GM18870 (cell line): ENCODE measurements around the gene HIF1A.
"Not testable (repeated sequence)": the region's sequence is repeated elsewhere in the genome, so short reads cannot be mapped to it uniquely, and the experiment has no call there.

Source experiments
- ATAC-seq: cut with Tn5 transposase; IDR thresholded peaks from one replicate; pipeline ENCODE4 v1.9.1; 2021; ENCODE audit warnings: moderate library complexity; ENCODE audit not compliant: unreplicated experiment

HIF1A gene

DNA sequence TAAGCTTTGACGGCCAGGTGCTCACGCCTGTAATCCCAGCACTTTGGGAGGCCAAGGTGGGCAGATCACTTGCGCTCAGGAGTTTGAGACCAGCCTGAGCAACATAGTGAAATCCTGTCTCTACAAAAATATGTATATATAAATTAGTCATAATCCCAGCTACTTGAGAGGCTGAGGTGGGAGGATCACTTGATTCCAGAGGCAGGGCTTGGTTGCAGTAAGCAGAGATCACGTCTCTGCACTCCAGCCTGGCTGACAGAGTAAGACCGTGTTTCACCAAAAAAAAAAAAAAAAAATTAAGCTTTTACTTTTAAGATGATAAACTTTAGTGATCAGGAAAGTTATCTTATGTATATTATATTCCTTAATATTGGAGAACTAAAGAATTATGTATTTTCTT is 48.9 kb downstream of the HIF1A start:
- ATAC-seq, result no peak

GRCh38 chr14:61746346-61746745 is 51.0 kb downstream of the HIF1A start:
- not testable (repeated sequence) for ATAC-seq

- no peak for ATAC-seq
These were observed 51.6 kb downstream of the HIF1A start for GRCh38 chr14:61746881-61747280.

GRCh38 chr14:61747342-61747741 is 52.0 kb downstream of the HIF1A start:
- ATAC-seq, result no peak

DNA sequence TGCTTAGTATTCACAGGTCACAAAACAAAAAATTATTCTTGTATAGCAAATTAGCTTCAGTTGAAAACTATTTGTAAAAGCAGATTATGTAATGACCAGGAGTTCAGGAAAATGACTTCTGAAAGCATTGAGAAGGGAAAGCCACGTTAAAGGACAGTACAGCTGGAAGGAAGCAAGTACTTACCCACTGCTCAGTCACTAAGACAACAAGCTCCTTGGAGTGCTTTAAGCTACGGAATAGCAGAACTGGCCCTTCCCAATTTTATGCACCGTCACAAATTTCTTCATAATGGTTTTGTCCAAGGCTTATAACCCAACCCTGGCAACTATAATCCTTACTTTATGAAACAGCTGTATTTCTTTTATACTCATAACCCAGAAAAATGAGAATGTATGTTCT is 54.0 kb downstream of the HIF1A start:
- no peak for ATAC-seq

DNA sequence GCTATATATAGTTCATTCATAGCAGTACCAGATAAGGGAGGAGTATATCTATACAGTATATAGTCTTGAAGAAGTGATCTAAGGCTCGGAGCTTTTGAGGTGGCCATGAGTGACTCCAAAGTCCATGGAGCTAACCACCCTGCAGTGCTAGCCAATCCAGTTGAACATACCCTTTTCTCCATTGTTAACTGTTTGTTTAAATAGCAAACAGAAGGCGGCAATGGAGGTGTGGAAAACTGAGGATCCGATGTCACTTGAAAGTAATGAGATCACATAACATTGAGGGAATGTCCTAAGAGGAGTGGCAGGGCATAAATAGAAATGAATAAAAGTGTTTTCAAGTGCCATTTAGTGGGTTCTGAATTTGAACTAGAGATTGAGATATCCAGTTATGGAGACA is 54.6 kb downstream of the HIF1A start:
- ATAC-seq, result no peak

GRCh38 chr14:61750708-61751474 is 55.6 kb downstream of the HIF1A start:
- ATAC-seq, result peak; percentile 87

DNA sequence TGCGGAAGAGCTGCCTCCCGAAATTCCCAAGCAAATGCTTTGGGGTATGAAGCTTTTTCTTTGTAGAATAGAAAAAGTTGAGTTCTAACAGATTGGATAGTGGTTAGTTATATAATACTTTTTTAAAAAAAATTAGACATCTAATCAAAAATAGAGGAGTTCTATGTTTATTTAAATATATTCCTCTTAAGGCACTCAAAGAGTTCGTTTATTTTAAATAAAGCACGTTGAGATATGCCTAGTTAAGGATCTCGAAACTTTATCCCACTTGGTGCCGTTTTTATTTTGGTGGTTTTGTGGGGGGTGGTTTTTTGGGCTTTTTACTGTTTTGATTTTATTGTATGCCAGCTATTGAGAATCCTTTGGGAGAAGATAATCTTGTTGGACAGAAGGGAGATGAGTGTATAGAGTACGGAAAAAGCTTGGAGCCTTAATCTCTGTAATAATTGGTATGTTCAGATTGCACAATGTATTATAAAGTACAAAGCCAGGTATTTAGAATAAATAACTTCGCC is 56.2 kb downstream of the HIF1A start:
- ATAC-seq, result no peak

DNA sequence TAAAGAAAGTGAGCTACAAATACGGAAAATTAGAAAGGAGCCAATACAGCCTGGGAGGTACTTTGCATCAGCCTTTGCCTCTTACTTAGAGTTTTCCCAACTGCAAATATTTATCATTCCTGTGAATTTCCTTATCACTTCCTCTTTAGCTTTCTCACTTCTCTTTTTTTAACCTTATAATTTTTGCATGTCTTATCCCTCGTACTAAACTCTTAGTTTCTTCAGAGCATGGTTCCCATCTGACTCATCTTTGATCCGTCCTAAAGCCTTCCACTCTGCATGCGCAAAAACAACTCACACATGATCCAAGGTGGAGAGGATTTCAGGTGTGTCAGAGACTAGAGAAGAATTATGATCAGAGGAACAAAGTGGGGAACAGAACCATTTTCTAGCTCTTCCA is 57.3 kb downstream of the HIF1A start:
- peak; percentile 49 for ATAC-seq

GRCh38 chr14:61753631-61754030 is 58.3 kb downstream of the HIF1A start:
- no peak for ATAC-seq

GRCh38 chr14:61754627-61755381 is 59.5 kb downstream of the HIF1A start:
- ATAC-seq, result no peak

- not testable (repeated sequence) for ATAC-seq
These were observed 60.0 kb downstream of the HIF1A start for GRCh38 chr14:61755382-61755742.

GRCh38 chr14:61756135-61756534 is 60.8 kb downstream of the HIF1A start:
- no peak for ATAC-seq

DNA sequence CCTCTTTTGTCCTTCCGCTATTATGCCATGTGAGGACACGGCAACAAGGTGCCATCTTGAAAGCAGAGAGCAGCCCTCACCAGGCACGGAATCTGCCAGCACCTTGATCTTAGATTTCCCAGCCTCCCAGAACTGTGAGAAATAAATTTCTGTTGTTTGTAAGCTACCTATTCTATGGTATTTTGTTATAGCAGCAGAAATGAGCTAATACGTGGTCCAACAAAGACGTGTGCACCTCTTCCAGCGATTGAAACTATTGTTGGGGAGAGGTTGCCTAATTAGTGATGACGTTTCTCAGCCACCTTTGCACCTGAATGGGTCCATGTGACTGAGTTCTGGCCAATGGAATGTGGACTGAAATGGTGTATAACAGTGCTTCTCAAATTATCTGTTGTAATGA is 64.6 kb downstream of the HIF1A start:
- ATAC-seq, result no peak

DNA sequence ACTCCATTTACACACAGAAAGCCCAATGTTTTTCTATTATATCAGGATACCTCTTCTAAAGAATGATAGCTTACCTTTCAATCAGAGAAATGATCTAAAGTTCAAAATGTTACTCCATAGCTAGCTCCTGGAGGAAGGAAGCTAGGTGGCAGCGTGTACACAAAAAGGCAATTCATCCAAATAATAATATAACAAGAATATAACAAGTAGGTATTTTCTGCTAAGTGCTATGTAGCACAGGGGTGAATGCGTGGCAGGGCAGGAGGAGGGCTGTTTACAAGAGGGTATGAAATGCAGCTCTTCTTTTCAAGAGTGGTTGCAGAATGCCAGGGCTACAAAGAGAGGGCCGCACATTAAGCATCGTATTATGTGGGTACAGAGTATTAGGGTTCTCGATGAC is 66.2 kb downstream of the HIF1A start:
- no peak for ATAC-seq

DNA sequence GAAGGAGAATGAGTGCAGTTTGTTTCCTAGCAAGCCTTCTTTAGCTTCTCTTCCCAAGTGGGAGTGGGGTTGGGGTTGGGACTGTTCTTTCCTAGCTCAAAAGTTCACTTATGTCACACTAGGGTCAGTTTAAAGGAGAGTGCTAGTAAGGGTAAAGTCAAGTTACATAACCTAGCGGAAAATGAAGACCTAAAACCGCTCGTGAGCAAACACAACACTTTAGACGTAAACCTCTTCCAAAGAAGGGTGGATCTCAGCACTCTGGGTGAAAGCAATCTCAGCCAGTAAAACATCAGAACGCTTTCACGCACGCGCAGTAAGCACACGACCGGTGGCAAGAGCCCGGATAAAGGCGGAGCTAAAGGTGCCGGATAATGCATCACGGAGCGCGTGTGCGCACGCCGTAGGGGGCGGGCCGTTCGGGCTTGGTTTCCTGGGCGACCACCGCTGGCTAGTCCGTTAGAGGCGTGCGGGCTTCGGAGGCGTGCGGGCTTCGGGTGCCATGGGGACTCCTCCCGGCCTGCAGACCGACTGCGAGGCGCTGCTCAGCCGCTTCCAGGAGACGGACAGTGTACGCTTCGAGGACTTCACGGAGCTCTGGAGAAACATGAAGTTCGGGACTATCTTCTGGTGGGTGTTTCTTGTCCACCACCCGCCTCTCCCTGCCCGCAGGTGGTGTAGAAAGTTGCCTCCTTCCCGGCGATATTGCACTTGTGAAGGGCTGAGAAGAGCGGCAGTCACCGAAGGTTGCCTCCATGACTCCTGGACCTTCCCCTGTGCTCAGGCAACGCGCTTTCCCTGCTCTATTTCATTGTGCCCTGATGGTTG is 66.9 kb downstream of the HIF1A start, which contains the start of gene SNAPC1:
Gene SNAPC1, plus strand, starts transcription at position 462 of the 828 bp plus-strand sequence. Its CDS starts 41 bp downstream, at position 503.
- peak; percentile 92 for ATAC-seq

GRCh38 chr14:61764342-61765122 is 69.2 kb downstream of the HIF1A start:
- no peak for ATAC-seq

GRCh38 chr14:61765225-61765943 is 70.1 kb downstream of the HIF1A start:
- no peak for ATAC-seq

- ATAC-seq, result no peak
These were observed 70.8 kb downstream of the HIF1A start for GRCh38 chr14:61766151-61766550.

GRCh38 chr14:61768240-61768639 is 72.9 kb downstream of the HIF1A start:
- ATAC-seq, result no peak
